HG03097 (cell line): ENCODE results near the gene C8A.

Experiments
- ATAC-seq: cut with Tn5 transposase; IDR thresholded peaks from one replicate; pipeline ENCODE4 v1.9.1; 2021; ENCODE audit not compliant: unreplicated experiment, low FRiP score

Gene C8A

GRCh38 chr1:56880774-56881173 lies 26.2 kb downstream of the C8A start:
- ATAC-seq: no peak

- no peak for ATAC-seq
Observed at GRCh38 chr1:56881417-56881816, 26.8 kb downstream of the C8A start.

DNA sequence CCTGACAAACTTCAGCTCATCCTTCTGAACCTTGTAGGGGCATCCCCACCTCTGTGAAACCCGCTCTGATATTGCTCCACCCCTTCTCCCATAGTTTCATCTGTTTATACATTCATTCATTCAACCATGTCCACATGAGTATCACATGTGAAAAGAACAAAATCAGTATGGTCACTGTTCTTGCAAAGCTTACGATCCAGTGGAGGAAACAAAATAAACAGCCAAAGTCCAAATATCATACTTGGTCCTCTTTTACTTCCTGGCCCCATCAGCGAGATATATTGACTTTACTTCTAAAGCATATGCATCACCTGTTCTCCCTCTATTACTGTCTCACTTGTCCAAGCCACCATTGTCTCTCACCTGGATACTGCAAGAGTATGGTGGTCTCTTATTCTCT lies 35.6 kb downstream of the C8A start:
- ATAC-seq: no peak

DNA sequence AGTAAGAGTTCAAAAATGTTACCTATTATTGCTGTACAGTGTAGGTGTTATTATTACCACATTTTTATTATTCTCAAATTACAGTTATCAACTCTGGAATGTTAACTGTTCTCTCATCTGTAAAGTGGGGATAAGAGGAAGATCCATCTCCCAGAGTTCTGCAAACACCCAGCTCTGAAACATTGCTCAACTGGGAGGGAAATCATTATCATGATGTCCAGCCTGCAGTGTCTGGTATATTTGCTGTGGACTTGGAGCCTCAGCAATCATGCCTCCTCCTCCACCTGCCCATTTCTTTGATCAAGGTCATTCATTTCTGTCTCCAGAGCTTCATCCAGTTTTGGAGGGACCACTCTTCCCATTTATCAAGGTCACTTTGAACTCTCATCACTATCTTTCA lies 39.4 kb downstream of the C8A start:
- ATAC-seq: no peak

DNA sequence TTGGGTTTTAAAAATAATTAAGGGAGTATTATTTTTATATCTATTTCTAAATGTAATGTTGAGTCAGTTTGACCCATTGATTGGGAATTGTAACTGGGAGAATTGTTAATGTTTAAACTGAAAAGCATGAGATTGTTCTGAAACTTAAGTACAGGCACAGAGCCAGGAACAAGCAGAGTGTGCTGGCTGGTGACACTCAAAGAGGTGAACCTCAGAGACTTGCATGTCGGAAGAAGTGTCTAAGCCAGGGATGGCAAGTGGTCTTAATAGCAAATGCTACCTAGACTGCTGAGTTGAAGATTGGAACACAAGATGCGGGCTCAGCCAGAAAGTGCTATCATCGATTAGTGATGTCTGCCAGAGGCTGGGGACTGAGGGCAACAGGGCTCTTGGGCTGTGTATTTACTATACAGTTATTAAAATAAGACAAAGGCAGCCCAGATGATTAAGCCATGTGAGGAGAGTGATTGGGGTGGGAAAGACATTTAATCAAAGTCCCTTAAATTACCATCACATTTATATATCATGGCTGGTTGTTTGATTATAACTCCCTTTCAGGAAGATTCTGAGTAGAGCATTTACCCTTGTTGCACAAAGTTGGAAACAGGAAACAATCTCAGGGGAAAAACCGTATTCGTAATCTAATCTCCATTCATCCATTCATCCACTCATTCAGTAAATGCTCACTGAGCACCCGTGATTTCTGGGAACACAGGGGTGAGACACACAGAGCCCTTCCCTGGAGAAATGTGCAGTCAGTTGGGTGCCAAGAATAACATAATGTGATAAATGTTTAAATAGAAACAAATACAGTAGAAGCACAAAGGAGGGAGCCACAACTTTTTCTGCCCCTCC lies 42.8 kb downstream of the C8A start:
- no peak for ATAC-seq

DNA sequence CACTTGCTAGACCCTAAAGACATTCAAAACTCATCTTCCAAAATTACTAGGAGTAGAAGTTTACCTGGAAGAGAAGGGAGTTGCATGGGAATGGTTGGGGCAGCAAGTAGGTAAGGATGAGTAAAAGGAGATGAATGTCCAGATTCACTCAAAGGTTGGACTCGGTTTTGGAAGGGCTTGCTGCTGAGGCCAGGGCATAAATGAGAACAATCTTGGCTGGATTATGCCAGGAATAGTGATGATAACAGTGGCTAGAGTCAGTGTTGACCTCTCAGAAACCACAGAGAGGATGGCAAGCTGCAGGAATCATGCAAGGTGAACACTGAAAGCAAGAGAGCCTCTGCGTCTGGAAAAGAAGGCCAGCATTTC lies 43.4 kb downstream of the C8A start:
- no peak for ATAC-seq

DNA sequence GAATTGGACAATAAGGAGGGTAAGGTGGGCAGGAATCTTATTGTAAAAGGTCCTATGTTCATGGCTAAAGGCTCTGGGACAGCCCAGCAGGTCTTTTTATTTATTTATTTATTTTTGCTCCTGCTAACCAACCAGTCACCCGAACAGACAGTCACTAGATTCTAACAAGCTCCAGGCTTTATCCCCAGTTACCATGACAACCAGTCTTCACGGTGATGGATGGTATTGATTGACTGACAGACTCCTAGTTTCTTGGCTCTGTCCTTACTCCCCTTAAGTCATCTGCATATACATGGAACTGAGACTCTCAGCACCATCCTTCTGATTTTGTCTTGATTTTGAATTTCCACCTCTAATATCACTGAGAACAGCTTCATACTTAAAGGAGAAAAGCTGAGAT lies 44.3 kb downstream of the C8A start:
- no peak for ATAC-seq

DNA sequence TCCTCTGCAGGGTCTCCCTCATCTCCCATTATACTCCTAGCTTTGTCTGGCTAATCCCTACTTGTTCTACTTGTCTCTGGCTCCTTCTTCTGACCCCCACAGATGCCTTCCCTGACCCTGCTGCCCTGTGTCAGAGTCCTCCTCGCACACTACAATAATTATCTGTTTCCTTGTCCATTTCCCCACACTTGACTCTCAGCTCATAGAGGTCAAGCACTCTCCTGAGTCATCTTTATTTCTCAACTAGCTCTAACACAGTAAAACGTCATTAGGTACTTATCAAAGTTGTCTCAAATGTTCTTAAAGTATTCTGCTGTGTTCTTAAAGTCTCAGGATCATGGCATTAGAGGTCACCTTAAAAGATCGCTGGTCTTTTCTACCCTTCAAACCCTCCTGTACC lies 47.1 kb downstream of the C8A start:
- ATAC-seq: no peak

- no peak for ATAC-seq
Observed at GRCh38 chr1:56903778-56904177, 49.2 kb downstream of the C8A start.

DNA sequence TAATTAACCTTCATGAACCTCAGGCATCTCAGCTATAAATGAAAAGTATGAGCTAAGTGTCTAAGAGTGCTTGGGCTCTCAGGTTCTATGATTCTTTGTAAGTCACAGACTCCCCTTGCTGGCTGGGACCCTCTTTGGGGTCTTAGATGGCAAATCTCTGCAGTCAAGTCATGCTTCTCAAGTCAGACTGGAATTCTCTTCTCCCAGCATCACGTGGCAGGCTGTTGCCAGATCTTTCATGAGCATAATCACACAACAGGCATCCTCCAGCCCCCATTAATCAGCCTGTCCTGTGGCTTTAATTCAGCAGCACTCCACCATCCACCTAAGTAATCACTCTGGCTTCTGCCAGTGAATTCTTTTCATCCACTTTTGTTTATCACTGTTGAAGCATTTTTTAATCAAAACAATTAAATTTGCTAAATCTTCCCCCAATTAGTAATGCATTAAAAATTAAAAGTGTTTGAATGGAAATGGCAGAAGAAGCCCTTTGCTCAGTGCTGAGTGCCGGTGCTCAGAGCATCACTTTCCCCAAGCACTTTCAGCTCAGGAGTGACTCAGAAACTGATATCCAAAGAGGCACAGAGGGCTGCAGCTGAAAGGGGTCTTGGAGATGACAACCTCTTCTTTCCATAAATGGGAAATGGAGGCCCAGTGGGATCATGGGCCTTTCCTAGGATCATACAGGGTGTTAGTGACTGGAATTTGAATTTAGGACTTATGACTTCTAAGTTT lies 50.2 kb downstream of the C8A start:
- ATAC-seq: no peak

- no peak for ATAC-seq
Observed at GRCh38 chr1:56905667-56906066, 51.1 kb downstream of the C8A start.

DNA sequence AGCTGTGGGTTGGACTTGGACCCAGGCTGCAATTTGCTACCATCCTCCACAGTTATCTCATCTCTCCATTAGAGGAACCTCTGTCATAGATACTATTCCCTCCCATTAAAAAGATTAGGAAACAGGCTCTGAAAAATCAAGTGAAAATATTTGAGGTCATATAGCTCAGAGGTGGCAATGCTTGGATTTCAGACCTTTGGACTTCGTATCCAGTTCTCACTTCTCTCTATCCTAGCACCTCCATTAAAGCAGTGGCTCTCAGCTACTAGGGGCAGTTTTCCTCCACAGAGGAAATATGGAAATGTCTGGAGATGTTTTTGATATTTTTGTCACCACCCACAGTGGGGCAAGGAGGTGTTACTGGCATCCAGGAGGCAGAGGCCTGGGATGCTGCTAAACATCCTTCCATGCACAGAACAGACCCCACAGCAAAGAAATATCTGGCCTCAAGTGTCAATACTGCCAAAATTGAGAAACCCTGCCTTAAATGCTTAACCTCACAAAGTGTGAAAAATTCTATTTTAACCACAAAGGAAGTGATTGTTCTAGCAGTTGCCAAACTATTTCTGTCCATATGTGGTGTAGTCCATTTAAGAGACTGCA lies 54.1 kb downstream of the C8A start:
- ATAC-seq: no peak

DNA sequence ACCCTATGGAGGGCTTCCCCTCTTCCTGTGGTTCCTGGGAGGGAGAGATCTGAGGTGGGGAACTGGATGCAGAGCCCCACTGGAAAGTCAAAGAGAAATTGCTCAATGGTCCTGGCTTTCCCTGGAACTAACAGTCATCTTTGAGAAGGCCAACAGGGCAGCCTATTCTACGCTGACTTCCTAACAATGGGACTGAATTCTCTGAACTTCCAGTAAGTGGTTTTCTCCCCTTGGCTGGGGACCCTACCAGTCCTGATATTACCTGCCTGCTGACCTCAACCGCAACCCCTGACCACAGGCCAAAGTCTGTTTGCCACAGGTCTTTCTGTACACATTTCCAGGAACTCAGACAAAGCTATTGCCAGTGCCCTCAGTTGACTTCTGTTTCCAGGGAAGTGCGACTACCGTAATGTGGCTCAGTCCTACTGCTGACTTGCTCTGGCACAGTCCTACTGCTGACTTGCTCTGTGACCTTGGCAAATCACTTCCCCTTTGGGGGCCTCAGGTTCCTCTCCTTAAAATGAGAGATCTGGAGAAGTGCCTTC lies 55.9 kb downstream of the C8A start:
- no peak for ATAC-seq

- ATAC-seq: no peak
Observed at GRCh38 chr1:56911098-56911938, 56.7 kb downstream of the C8A start.

- ATAC-seq: no peak
Observed at GRCh38 chr1:56912325-56912724, 57.7 kb downstream of the C8A start.

DNA sequence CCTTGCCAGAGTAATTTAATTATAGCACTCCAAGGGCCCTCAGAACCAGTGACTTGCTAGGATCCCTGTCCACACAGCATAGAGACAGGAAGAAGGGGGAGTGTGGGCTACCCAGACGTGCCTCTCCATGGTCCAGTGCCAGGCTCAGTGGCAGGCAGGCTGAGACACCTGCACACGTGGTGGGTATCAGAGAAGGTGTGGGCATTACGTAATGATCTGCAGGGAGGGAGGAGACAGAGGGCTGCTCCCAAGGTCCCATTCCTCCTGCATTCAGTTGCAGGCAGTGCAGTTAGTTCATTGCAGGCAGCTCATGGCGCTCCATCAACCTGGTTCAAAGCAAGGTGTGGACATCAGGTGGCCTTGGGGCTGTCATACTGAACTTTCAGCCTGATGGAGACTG lies 61.4 kb downstream of the C8A start:
- ATAC-seq: no peak

GRCh38 chr1:56916630-56917029 lies 62.0 kb downstream of the C8A start:
- ATAC-seq: no peak

DNA sequence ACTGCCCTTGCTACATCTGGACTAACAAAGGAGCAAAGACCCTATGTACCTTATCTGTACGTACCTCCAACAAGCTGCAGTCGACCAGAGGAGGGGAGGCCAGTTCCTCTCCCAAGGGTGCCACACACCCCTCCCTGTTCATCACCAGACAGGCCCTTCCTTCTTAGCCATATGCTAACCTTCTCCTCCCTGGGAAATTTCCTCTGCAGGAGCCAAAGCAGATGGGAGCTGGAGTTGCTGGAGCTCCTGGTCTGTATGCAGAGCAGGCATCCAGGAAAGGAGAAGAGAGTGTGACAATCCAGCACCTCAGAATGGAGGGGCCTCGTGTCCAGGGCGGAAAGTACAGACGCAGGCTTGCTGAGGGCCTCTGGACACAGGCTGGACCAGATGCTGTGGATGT lies 62.8 kb downstream of the C8A start:
- ATAC-seq: no peak

DNA sequence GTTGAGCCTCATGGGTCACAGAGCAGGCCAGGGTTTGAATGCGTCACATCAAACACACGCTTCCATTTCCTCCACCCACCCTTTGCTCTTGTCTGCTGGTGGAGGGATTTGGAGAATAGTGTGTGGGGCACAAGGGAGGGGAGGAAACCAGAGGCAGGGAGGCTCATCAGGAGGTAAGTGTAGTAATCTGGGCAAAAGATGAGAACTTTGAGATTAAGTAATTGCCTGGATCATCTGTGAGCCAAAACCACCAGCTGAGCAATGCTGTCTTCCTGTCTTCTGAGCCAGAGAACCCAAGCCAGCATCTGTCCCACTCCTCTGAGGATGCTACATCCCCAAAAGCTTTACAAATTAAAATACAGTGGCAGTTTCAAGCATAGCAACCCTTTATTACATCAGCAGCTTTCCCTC lies 66.0 kb downstream of the C8A start:
- ATAC-seq: no peak

- no peak for ATAC-seq
Observed at GRCh38 chr1:56921479-56921878, 66.9 kb downstream of the C8A start.

DNA sequence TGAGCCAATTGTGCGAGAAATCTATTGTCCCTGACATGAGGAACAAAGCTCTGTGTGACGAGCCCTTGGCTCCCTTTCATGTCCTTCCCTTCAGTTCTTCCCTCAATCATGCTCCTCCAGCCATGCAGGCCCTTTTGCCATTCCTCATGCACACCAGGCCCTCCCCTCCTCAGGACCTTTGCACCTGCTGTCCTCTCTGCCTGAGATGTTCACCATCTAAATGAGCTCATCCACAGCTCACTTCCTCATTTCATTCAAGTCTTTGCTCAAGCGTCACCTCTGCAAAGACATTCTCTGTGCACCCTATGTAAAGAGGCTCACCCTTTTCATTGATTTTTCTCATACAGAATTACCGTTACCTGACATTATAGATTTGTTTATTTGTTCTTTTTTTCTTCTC lies 67.5 kb downstream of the C8A start:
- no peak for ATAC-seq
